Activated T-helper 2 cell treated with anti-CD3 and anti-CD28 coated beads, Interferon-gamma antibody, Interleukin-2, Interleukin-4, amounts not matched to agents 10 μg/mL and 5 μg/mL and 100 μg/mL, durations not matched to agents 14 hours and 24 hours and 36 hours (primary cell): ENCODE measurements around the gene NDUFA11. TPM values are rescaled to one million over a fixed set of nuclear protein-coding genes. Genes with fewer than 3 reads are reported as not detected.
A peak's percentile ranks its signal among the peaks of the same experiment; 100 is the strongest.

Source experiments
- DNase-seq: peaks from one replicate; pipeline ENCODE4 v3.0.0; 2021; ENCODE audit warnings: low spot score
- H3K27ac Mint-ChIP-seq: one replicate; pipeline ENCODE4 v1.8.0; 2021; ENCODE audit warnings: mixed read lengths
- H3K27me3 Mint-ChIP-seq: one replicate; pipeline ENCODE4 v1.8.0; 2021; ENCODE audit warnings: low read depth, mixed read lengths
- H3K36me3 Mint-ChIP-seq: one replicate; pipeline ENCODE4 v1.8.0; 2021; ENCODE audit warnings: low read depth, mixed read lengths
- H3K4me1 Mint-ChIP-seq: one replicate; pipeline ENCODE4 v1.8.0; 2021; ENCODE audit warnings: low read depth, mixed read lengths
- H3K4me3 Mint-ChIP-seq: one replicate; pipeline ENCODE4 v1.8.0; 2021; ENCODE audit warnings: low read depth, mild to moderate bottlenecking, moderate library complexity, mixed read lengths
- H3K9me3 Mint-ChIP-seq: one replicate; pipeline ENCODE4 v1.8.0; 2021; ENCODE audit warnings: mixed read lengths
- intact Hi-C: fragments of 100-400 bp; cut with micrococcal nuclease; formaldehyde crosslinking; loops from one replicate; pipeline ENCODE4 v1.15.1; 2023
- total RNA-seq: library from RNA; stranded (reverse); gene quantifications from 2 replicates; pipeline ENCODE4 v1.2.3, GENCODE V29; 2022

The NDUFA11 gene
- total RNA-seq, 1 donor from 2014 or later = 230 TPM

- no peak within 1 kb of the TSS for H3K4me3 Mint-ChIP-seq
- H3K27ac Mint-ChIP-seq = no peak within 1 kb of the TSS
- H3K27me3 Mint-ChIP-seq = no peaks in the 10 kb centered on the region
- no peaks in the 10 kb centered on the region for H3K4me1 Mint-ChIP-seq
- H3K36me3 Mint-ChIP-seq = peaks cover 23% of the 10 kb centered on the region
- intact Hi-C loops = no loop called here
- no peak for DNase-seq
- no peaks in the 10 kb centered on the region for H3K9me3 Mint-ChIP-seq
Observed at GRCh38 chr19:5913739-5914357, 10.3 kb upstream of the NDUFA11 start, which contains the start of gene CAPS. Gene CAPS, plus strand, starts transcription at chr19:5914254. Its CDS starts 153 bp downstream, at chr19:5914407.

- Mint-ChIP-seq H3K36me3 (peaks cover 13% of the 10 kb centered on the region), H3K9me3 (no peaks in the 10 kb centered on the region), H3K27me3 (no peaks in the 10 kb centered on the region), H3K27ac (no peak overlapping the region), H3K4me1 (peaks cover 5% of the 10 kb centered on the region), H3K4me3 (no peak overlapping the region)
- no peak for DNase-seq
- intact Hi-C loops = no loop called here
Observed at GRCh38 chr19:5911366-5911765, 7.8 kb upstream of the NDUFA11 start.

GRCh38 chr19:5910638-5910907 is 7.0 kb upstream of the NDUFA11 start:
- H3K4me3 Mint-ChIP-seq = no peak overlapping the region
- H3K27ac Mint-ChIP-seq = no peak overlapping the region
- intact Hi-C loops = no loop called here
- DNase-seq = no peak
- no peaks in the 10 kb centered on the region for H3K27me3 Mint-ChIP-seq
- no peaks in the 10 kb centered on the region for H3K9me3 Mint-ChIP-seq
- H3K4me1 Mint-ChIP-seq = peaks cover 9% of the 10 kb centered on the region
- peaks cover 6% of the 10 kb centered on the region for H3K36me3 Mint-ChIP-seq

GRCh38 chr19:5908773-5909442 is 5.3 kb upstream of the NDUFA11 start:
- DNase-seq = no peak
- Mint-ChIP-seq H3K27ac (no peak overlapping the region), H3K27me3 (no peaks in the 10 kb centered on the region), H3K4me3 (no peak overlapping the region), H3K36me3 (peaks cover 6% of the 10 kb centered on the region), H3K9me3 (no peaks in the 10 kb centered on the region), H3K4me1 (peaks cover 9% of the 10 kb centered on the region)
- intact Hi-C loops = no loop called here

GRCh38 chr19:5907241-5907640 is 3.7 kb upstream of the NDUFA11 start:
- H3K27me3 Mint-ChIP-seq = no peaks in the 10 kb centered on the region
- H3K36me3 Mint-ChIP-seq = peaks cover 11% of the 10 kb centered on the region
- intact Hi-C loops = no loop called here
- peak overlapping the region; percentile 20 for H3K27ac Mint-ChIP-seq
- no peak for DNase-seq
- peaks cover 14% of the 10 kb centered on the region for H3K4me1 Mint-ChIP-seq
- H3K4me3 Mint-ChIP-seq = peak overlapping the region; percentile 26
- no peaks in the 10 kb centered on the region for H3K9me3 Mint-ChIP-seq

- no peak for DNase-seq
- no peaks in the 10 kb centered on the region for H3K27me3 Mint-ChIP-seq
- no peaks in the 10 kb centered on the region for H3K9me3 Mint-ChIP-seq
- peaks cover 18% of the 10 kb centered on the region for H3K36me3 Mint-ChIP-seq
- peaks cover 19% of the 10 kb centered on the region for H3K4me1 Mint-ChIP-seq
- H3K27ac Mint-ChIP-seq = no peak overlapping the region
- peak overlapping the region; percentile 97 for H3K4me3 Mint-ChIP-seq
- intact Hi-C loops = loop anchor here (2.0 kb wide), 1 partner anchor 48 kb away; no protein-coding TSS in a partner anchor
Observed at GRCh38 chr19:5905114-5905778, 1.7 kb upstream of the NDUFA11 start.

GRCh38 chr19:5904352-5905113 is 943 bp upstream of the NDUFA11 start, which contains the start of gene VMAC:
Gene VMAC, plus strand, starts transcription at chr19:5904872. Its CDS starts 19 bp downstream, at chr19:5904891.
- peaks cover 20% of the 10 kb centered on the region for H3K36me3 Mint-ChIP-seq
- H3K27me3 Mint-ChIP-seq = no peaks in the 10 kb centered on the region
- H3K4me1 Mint-ChIP-seq = peaks cover 19% of the 10 kb centered on the region
- no peaks in the 10 kb centered on the region for H3K9me3 Mint-ChIP-seq
- H3K27ac Mint-ChIP-seq = peak within 1 kb of the TSS; percentile 97
- DNase-seq = peak; percentile 100
- intact Hi-C loops = loop anchor here (1.0 to 5.0 kb wide), 6 partner anchors 48 to 184 kb away; partner anchors contain the start of genes CATSPERD, DUS3L, LONP1 and RANBP3
- peak within 1 kb of the TSS; percentile 97 for H3K4me3 Mint-ChIP-seq

GRCh38 chr19:5903056-5903623 is 450 bp downstream of the NDUFA11 start:
- DNase-seq = no peak
- H3K9me3 Mint-ChIP-seq = no peaks in the 10 kb centered on the region
- intact Hi-C loops = loop anchor here (5.0 kb wide), 2 partner anchors 74 to 111 kb away; partner anchors contain the start of genes DUS3L and RANBP3
- no peaks in the 10 kb centered on the region for H3K27me3 Mint-ChIP-seq
- peak overlapping the region; percentile 97 for H3K27ac Mint-ChIP-seq
- peaks cover 20% of the 10 kb centered on the region for H3K36me3 Mint-ChIP-seq
- peak overlapping the region; percentile 97 for H3K4me3 Mint-ChIP-seq
- H3K4me1 Mint-ChIP-seq = peaks cover 19% of the 10 kb centered on the region

GRCh38 chr19:5900976-5901375 is 2.6 kb downstream of the NDUFA11 start:
- no peak overlapping the region for H3K27ac Mint-ChIP-seq
- H3K27me3 Mint-ChIP-seq = no peaks in the 10 kb centered on the region
- H3K4me1 Mint-ChIP-seq = peaks cover 10% of the 10 kb centered on the region
- no peaks in the 10 kb centered on the region for H3K9me3 Mint-ChIP-seq
- intact Hi-C loops = loop anchor here (5.0 kb wide), 2 partner anchors 76 to 109 kb away; partner anchors contain the start of genes DUS3L and RANBP3
- peaks cover 16% of the 10 kb centered on the region for H3K36me3 Mint-ChIP-seq
- H3K4me3 Mint-ChIP-seq = peak overlapping the region; percentile 17
- DNase-seq = no peak

- no peak overlapping the region for H3K27ac Mint-ChIP-seq
- no peaks in the 10 kb centered on the region for H3K27me3 Mint-ChIP-seq
- DNase-seq = no peak
- H3K36me3 Mint-ChIP-seq = peaks cover 24% of the 10 kb centered on the region
- H3K4me3 Mint-ChIP-seq = no peak overlapping the region
- H3K9me3 Mint-ChIP-seq = no peaks in the 10 kb centered on the region
- intact Hi-C loops = loop anchor here (5.0 kb wide), 2 partner anchors 77 to 108 kb away; partner anchors contain the start of genes DUS3L and RANBP3
- H3K4me1 Mint-ChIP-seq = peaks cover 10% of the 10 kb centered on the region
Observed at GRCh38 chr19:5899728-5900526, 3.7 kb downstream of the NDUFA11 start.

- Mint-ChIP-seq H3K36me3 (peaks cover 19% of the 10 kb centered on the region), H3K4me3 (no peak overlapping the region), H3K27ac (no peak overlapping the region), H3K27me3 (no peaks in the 10 kb centered on the region), H3K4me1 (peaks cover 6% of the 10 kb centered on the region), H3K9me3 (no peaks in the 10 kb centered on the region)
- intact Hi-C loops = no loop called here
- no peak for DNase-seq
Observed at GRCh38 chr19:5897189-5897969, 6.2 kb downstream of the NDUFA11 start.
